ENCODE data around the gene RASSF7.

RASSF7 gene

DNA sequence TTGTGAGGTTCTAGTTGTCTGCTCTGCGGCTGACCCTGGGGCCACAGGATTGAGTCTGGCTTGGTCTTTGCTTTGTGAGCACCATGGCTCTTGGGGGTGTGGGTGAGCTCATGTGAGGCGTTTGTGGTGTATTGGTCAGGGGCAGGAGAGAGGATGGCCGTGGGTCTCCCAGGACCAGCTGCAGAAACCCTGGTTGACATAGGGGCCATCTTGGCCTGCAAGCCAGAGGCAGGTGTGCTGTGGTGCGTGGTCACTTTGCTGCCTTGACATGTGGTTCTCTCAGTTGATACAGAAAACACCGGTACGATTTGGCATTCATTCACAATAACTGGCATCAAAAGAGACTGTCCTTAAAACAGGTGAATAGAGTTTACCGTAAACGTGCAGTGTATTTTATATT, 26.8 kb downstream of the RASSF7 start:
- no peak for DNase-seq

GRCh38 chr11:587978-588380, 27.2 kb downstream of the RASSF7 start:
- DNase-seq: no peak

- no peak for DNase-seq
Measured at GRCh38 chr11:589798-590197, 29.0 kb downstream of the RASSF7 start.

GRCh38 chr11:590997-591396, 30.2 kb downstream of the RASSF7 start:
- no peak for DNase-seq

- DNase-seq: no peak
Measured at GRCh38 chr11:592501-592900, 31.7 kb downstream of the RASSF7 start.

GRCh38 chr11:592918-593317, 32.1 kb downstream of the RASSF7 start:
- DNase-seq: no peak

GRCh38 chr11:593347-593746, 32.6 kb downstream of the RASSF7 start:
- DNase-seq: no peak

- DNase-seq: no peak
Measured at GRCh38 chr11:595400-595799, 34.6 kb downstream of the RASSF7 start.

GRCh38 chr11:596374-596773, 35.6 kb downstream of the RASSF7 start:
- DNase-seq: no peak

DNA sequence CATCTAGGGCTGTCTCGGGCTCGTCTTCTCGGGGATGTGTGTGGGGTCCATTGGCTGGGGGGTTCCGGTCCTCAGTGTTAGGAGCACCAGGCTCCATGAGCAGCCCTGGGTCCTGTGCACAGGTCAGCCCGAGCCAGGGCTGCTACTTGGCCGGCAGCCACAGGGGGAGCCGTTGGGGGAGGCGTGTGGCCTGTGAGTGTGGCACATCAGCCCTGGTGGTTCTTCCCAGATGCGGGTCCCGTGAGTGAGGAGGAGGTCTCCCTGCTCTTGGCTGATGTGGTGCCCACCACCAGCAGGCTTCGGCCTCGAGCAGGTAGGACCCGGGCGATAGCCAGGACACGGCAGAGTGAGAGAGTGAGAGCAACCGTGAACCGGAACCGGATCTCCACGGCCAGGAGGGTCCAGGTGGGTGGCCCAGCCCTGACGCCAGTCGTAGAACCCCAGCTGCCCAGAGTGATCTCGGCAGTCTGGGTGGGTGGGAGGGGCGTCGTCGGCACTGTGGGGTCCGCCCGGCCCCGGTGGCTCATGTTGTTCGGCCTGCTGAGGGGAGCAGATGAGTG, 36.5 kb downstream of the RASSF7 start:
- DNase-seq: no peak

DNA sequence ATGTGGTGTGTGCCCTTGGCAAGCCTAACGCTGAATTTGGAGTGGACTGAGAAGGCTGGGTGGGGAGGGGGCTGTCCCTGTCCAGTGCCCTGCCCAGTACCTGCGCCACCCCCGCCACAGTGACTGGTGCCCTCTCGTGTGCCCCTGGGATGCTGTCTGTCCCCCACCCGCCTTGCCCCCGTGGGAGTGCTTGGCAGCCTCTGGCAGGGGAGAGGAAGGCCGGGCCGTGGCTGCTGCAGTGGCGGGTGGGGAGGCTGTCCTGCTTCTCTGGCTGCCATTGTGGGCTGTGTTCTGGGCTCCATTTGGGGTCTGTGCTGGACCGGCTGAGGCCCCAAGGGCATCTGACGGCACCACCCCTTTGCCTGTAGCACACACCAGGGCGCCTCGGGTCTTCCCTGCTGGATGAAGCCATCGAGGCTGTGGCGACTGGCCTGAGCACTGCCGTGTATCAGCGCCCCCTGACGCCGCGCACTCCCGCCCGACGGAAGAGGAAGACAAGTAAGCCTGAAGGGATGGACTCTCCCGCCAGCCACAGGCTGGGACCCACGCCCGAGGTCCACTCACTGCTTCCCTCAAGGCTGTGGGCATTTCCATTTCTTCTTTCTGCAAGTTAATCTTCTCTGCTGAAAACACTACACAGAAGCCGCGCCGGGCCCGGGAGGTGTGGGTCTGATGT, 37.4 kb downstream of the RASSF7 start:
- DNase-seq: no peak

DNA sequence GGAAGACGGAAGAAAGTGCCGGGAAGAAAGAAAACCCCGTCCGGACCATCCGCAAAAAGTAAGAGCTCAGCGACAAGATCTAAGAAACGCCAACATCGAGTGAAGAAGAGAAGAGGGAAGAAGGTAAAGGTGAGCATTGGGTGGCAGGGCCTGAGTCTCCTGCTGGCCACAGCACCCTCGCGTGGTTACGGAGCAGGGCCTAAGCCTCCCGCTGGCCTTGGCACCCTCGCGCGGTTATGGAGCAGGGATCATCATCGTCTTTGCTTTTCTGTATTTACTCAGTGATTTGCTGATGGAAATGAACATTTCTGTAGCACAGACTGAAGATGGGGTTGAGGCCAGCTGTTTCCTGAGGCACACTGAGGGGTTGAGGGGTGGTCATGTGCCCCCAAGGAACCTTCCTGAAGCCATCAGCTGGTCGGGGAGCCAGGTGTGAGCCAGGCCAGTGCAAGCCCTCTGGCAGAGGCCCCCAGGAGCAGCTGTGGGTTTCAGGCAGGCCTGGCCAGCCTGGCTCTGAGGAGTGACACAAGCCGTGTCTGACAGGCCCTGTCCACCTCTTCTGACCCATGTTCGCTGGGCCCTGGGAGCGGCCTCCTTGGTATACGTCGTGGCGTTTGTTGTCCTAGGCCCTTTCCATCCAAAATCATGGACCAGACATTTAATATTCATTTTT, 40.9 kb downstream of the RASSF7 start:
- no peak for DNase-seq

DNA sequence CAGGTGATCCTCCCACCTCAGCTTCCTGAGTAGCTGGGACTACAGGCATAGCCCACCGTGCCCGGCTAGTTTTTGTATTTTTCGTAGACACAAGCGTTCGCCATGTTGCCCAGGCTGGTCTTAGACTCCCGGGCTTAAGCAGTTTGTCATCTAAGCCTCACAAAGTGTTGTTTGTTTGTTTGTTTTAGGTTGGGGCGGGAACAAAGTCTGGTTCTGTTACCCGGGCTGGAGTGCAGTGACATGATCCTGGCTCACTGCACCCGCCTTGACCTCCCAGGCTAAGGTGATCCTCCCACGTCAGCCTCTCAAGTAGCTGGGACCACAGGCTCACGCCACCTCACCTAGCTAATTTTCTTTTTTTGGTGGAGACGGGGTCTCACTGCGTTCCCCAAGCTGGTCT, 42.4 kb downstream of the RASSF7 start:
- no peak for DNase-seq

- DNase-seq: no peak
Measured at GRCh38 chr11:605286-606129, 44.7 kb downstream of the RASSF7 start.

GRCh38 chr11:606245-606644, 45.5 kb downstream of the RASSF7 start:
- no peak for DNase-seq

- DNase-seq: no peak
Measured at GRCh38 chr11:607020-607780, 46.4 kb downstream of the RASSF7 start.

GRCh38 chr11:607971-608659, 47.3 kb downstream of the RASSF7 start:
- no peak for DNase-seq

DNA sequence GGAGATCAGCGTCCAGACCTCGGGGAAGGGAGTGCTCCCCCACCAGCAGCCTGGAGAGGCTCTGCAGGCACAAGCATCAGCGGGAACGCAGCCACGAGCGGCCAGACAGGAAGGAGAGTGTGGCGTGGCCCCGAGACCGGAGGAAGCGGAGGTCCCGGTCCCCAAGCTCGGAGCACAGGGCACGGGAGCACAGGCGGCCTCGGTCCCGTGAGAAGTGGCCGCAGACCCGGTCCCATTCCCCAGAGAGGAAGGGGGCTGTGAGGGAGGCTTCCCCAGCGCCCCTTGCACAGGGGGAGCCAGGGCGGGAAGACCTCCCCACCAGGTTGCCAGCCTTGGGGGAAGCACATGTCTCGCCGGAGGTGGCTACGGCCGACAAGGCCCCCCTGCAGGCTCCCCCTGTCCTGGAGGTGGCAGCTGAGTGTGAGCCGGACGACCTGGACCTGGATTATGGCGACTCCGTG, 48.1 kb downstream of the RASSF7 start:
- DNase-seq: no peak

- no peak for DNase-seq
Measured at GRCh38 chr11:609341-609811, 48.6 kb downstream of the RASSF7 start.

DNA sequence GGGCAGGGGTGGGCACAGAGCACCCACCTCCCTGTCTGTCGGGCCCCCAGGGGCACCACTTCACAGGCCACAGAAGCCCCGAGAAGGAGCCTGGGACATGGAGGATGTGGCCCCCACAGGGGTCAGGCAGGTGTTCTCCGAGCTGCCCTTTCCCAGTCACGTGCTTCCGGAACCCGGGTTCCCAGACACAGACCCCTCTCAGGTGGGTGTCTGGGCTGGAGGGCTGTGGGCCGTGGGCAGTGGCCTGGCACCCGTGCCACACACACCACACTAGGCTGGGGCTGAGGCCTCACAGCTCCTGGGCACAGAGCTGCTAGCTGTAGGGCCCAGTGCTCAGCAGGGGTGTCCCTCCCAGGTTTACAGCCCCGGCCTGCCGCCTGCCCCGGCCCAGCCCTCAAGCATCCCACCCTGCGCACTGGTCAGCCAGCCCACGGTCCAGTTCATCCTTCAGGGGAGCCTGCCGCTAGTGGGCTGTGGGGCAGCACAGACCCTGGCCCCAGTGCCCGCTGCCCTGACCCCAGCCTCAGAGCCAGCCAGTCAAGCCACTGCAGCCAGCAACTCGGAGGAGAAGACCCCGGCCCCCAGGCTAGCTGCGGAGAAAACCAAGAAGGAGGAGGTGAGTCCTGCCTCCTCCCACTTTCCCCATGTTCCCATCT, 49.5 kb downstream of the RASSF7 start:
- no peak for DNase-seq

Data from fibroblast of upper back skin (primary cell).